A673 (cell line): ENCODE results near the gene MYL12A.

Experiments
- CTCF ChIP-seq: fragments of 300-800, 200-600 bp; sonication (generic); conservative IDR thresholded peaks from 2 replicates; pipeline ENCODE4 v1.5.1; 2017; ENCODE audit warnings: low read depth, mild to moderate bottlenecking, antibody characterized with exemption, low read length, moderate library complexity, mixed read lengths
- EZH2 ChIP-seq: fragments of 200-600 bp; sonication (generic); IDR thresholded peaks from 2 replicates; pipeline ENCODE4 v1.6.1; 2017; ENCODE audit warnings: borderline replicate concordance, low read depth, mild to moderate bottlenecking, mixed read lengths, antibody characterized with exemption, low read length; ENCODE audit not compliant: poor library complexity, severe bottlenecking

- TF ChIP-seq CTCF (no peak), EZH2 (no peak)
Observed at GRCh38 chr18:3261373-3262233, 14.0 kb downstream of the MYL12A start, which contains the start of gene MYL12B.
